NK-92 (cell line): Measurements from ENCODE around the gene RAB5B.
"Not testable (repeated sequence)": the region's sequence is repeated elsewhere in the genome, so short reads cannot be mapped to it uniquely, and the experiment has no call there.

Experiments used
- DNase-seq: peaks from one replicate; lab custom pipeline; 2025; ENCODE audit not compliant: unreplicated experiment; lab: John Stamatoyannopoulos, UW

The RAB5B gene

GRCh38 chr12:55940065-55940732 lies 33.7 kb upstream of the RAB5B start:
- DNase-seq = no peak

- no peak for DNase-seq
These were observed 31.8 kb upstream of the RAB5B start for GRCh38 chr12:55942055-55942454.

GRCh38 chr12:55942577-55943136 lies 31.2 kb upstream of the RAB5B start:
- DNase-seq = no peak

- DNase-seq = no peak
These were observed 27.3 kb upstream of the RAB5B start for GRCh38 chr12:55946553-55946952.

GRCh38 chr12:55955344-55955743 lies 18.5 kb upstream of the RAB5B start:
- DNase-seq = no peak

GRCh38 chr12:55955800-55956508 lies 17.9 kb upstream of the RAB5B start:
- DNase-seq = no peak

GRCh38 chr12:55957106-55957859 lies 16.6 kb upstream of the RAB5B start:
- DNase-seq = no peak

- no peak for DNase-seq
These were observed 10.1 kb upstream of the RAB5B start for GRCh38 chr12:55963760-55964159.

- DNase-seq = no peak
These were observed 8.6 kb upstream of the RAB5B start for GRCh38 chr12:55965240-55965639.

GRCh38 chr12:55965941-55966407 lies 7.9 kb upstream of the RAB5B start, which contains the start of gene PMEL:
Gene PMEL, minus strand, starts transcription at chr12:55966042. Its CDS starts 31 bp downstream, at chr12:55966011.
- DNase-seq = no peak

- peak; percentile 30 for DNase-seq
These were observed 7.2 kb upstream of the RAB5B start, which contains the start of gene CDK2 for GRCh38 chr12:55966408-55967281. Gene CDK2, plus strand, starts transcription at chr12:55966830. Its CDS starts 179 bp downstream, at chr12:55967009.

- no peak for DNase-seq
These were observed 4.5 kb upstream of the RAB5B start for GRCh38 chr12:55969356-55969755.

- DNase-seq = no peak
These were observed 3.1 kb upstream of the RAB5B start for GRCh38 chr12:55970775-55971174.

GRCh38 chr12:55972042-55972441 lies 1.8 kb upstream of the RAB5B start:
- no peak for DNase-seq

- no peak for DNase-seq
These were observed 1.4 kb upstream of the RAB5B start for GRCh38 chr12:55972456-55972855.

GRCh38 chr12:55972911-55973598 lies 823 bp upstream of the RAB5B start:
- no peak for DNase-seq

GRCh38 chr12:55974308-55974730 lies 441 bp downstream of the RAB5B start:
- no peak for DNase-seq

GRCh38 chr12:55978393-55978792 lies 4.5 kb downstream of the RAB5B start:
- DNase-seq = no peak

- no peak for DNase-seq
These were observed 5.2 kb downstream of the RAB5B start for GRCh38 chr12:55979069-55979468.

GRCh38 chr12:55981882-55982281 lies 8.0 kb downstream of the RAB5B start:
- DNase-seq = not testable (repeated sequence)
